AG08395 (cell line): ENCODE results near the gene KCNJ1.

Source experiments
- DNase-seq: peaks from one replicate; pipeline ENCODE4 v3.0.0; 2012; ENCODE audit warnings: mixed read lengths, low spot score

The KCNJ1 gene

GRCh38 chr11:128882451-128882850, 15.4 kb upstream of the KCNJ1 start:
- no peak for DNase-seq

GRCh38 chr11:128881221-128881620, 14.1 kb upstream of the KCNJ1 start:
- no peak for DNase-seq

GRCh38 chr11:128879817-128880216, 12.7 kb upstream of the KCNJ1 start:
- DNase-seq: no peak

GRCh38 chr11:128878455-128878854, 11.4 kb upstream of the KCNJ1 start:
- no peak for DNase-seq

DNA sequence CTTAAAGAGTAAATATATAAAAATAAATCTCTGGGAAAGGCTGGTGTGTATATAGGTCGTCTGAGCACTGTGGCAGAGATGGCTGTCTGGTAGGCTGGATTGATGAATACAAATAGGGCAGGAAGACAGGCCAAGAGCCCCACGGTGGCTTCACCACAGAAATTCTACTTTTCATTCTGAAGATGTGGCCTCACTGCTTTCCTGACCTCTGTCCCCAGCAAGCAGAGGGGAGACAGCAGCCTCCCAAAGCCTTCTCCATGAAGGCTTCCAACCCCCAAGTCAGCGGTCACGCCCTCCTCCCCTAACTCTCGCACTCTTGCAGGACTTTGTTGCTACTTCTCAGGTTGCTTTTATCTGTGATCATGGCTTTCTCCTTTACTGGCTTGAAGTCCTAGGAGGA, 10.6 kb upstream of the KCNJ1 start:
- DNase-seq: no peak

GRCh38 chr11:128876133-128876650, 9.1 kb upstream of the KCNJ1 start:
- no peak for DNase-seq

DNA sequence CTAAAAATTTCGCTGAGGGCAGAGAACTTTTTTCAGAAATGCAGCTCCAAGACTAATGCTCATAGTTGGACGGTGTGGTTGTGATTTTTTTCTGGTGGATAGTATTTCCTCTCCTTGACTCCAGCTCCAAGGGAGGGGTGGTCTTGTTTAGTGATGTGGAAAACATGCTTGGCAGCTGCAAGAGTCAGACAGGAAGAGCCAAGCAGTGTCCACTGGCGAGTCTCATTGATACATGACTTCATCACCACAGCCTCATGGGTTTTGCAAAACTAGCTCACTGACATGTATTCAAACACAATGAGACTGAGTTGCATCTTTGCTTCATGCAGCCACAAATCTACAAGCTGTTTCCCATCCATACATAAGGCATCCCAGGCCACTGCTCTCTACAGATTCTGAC, 7.3 kb upstream of the KCNJ1 start:
- DNase-seq: peak; percentile 14

- DNase-seq: no peak
These were observed 5.5 kb upstream of the KCNJ1 start for GRCh38 chr11:128872594-128872993.

DNA sequence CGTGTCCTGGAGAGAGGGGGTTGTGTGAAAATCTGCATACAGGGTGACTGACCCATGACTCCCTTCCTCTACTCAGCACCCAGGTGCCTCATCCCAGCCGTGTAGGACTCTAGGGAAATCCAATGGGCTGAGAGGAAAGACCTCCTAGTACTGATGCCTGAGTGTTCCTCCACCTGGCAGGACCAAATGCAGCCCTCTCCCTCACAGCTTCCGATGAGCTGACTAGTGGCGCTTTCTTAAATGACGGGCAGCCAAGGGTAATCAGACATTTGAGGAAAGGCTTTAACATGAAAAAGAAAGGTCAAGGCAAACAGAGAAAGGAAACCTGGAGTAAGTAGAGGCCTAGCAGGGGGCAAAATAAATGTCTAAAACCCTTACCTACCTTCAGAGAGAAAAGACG, 5.0 kb upstream of the KCNJ1 start:
- no peak for DNase-seq

DNA sequence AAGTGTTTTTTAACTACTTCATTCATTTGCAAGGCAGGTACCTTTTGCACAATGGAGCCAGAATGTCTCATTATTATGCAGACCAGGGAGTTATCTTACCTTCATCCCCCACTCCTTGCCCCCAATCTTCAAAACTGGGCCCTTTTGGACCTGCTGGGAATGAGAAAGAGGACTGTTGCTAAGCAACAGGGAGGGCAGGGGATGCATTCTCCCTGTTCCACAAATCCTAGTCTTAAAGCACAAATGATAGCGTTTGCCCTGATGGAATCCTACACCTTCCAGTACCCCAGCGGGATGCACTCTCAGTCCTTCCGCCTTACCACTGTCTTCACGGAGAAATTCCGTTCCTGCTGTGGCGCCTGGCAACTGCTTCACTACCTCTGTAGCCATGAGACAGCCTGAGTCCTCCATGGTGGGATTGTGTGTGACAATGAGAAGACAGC, 4.1 kb upstream of the KCNJ1 start:
- no peak for DNase-seq

GRCh38 chr11:128868841-128869671, 2.0 kb upstream of the KCNJ1 start:
- no peak for DNase-seq

DNA sequence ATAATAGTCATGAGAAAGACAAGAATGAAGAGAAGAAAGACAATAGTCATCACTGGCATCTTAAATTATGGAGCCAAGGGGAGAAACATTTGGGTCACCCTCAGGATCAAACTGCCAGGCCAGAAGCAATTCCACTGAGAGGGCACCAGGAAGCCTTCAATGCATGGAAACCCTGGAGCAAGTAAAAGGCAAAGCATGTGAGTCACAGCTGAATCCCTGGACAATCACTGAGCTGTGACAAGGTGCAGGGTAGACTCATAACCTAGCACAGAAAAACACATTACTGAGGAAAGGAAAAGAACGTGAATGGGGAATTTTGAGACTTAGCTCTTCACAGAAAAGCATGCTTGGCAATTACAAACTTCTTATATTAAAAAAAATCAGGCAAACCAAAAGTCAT, 1.6 kb downstream of the KCNJ1 start:
- no peak for DNase-seq

GRCh38 chr11:128862908-128863660, 4.0 kb downstream of the KCNJ1 start:
- DNase-seq: peak; percentile 64

GRCh38 chr11:128862406-128862805, 4.7 kb downstream of the KCNJ1 start:
- no peak for DNase-seq

GRCh38 chr11:128860571-128861361, 6.3 kb downstream of the KCNJ1 start:
- DNase-seq: peak; percentile 90

GRCh38 chr11:128859563-128860441, 7.3 kb downstream of the KCNJ1 start:
- DNase-seq: no peak

- no peak for DNase-seq
These were observed 9.8 kb downstream of the KCNJ1 start for GRCh38 chr11:128857341-128857740.

- no peak for DNase-seq
These were observed 10.9 kb downstream of the KCNJ1 start for GRCh38 chr11:128856241-128856640.

- no peak for DNase-seq
These were observed 12.3 kb downstream of the KCNJ1 start for GRCh38 chr11:128854841-128855240.

DNA sequence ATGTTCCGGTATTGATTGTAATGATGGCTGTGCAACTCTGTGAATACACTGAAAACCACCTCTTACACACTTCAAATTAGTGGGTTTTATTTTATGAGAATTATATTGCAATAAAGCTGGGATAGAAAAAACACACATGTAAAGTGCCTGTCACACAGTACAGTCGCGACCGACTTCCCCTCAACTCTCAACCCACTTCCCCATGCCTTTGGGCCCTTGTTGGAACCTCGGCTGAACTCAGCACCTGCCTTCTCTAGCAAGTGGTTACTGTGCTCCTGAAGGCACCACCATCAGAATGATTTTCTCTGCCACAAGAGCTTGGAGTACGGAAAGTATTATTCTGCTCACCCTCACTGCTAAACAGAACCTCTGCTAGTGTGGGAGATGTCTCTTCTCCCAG, 13.5 kb downstream of the KCNJ1 start:
- DNase-seq: no peak

GRCh38 chr11:128852327-128853023, 14.6 kb downstream of the KCNJ1 start:
- DNase-seq: no peak
